Activated CD4-positive, alpha-beta T cell treated with anti-CD3 and anti-CD28 coated beads for 48 hours (primary cell): ENCODE data around the gene RWDD4.

ENCODE experiments used
- DNase-seq: peaks from one replicate; pipeline ENCODE4 v3.0.0-alpha.2; 2020

The RWDD4 gene

DNA sequence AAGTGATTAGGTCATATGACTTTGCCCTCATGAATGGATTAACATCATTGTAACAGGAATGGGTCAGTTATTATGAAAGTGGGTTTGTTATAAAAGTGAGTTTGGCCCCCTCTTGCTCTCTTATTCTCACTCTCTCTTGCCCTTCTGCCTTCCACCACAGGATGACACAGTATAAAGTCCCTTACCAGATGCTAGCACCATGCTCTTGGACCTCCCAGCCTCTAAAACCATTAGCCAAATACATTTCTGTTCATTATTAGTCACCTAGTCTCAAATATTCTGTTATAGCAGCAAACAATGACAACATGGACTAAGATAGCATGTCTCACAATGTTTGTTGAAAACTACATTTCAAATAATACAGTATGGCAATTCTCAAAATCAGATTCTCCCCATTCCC is 59.7 kb downstream of the RWDD4 start:
- no peak for DNase-seq

DNA sequence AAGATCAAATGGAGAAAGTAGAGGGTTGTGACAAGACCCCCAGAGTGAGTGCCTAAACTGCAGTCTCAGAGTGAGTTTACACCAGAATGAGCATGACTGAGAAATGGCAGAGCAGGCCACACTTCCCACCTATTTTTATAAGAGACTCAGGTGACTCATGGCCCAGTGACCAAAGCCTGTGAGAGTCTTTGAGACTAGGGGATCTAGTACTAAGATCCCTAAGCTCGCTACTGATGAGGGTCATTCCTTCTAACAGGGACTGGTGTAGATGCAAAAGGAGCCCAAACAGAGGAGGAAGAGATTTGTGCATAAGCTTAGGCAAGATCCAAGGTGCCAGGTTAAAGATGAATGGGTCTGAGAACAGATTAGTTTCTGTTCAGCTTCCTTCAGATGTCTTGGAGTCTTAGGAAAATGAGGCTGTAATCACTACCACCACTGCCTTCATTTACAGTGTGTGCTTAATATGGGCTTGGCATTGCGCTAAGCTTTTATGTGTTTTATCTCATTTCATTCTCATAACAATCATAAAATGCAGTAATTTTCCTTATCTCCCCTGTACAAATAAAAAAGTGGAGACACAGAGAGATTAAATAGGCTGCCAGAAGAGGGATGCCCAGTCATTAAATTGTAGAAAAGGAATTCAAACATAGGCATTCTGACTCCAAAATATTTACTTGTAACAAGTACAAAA is 62.8 kb downstream of the RWDD4 start:
- DNase-seq = no peak

DNA sequence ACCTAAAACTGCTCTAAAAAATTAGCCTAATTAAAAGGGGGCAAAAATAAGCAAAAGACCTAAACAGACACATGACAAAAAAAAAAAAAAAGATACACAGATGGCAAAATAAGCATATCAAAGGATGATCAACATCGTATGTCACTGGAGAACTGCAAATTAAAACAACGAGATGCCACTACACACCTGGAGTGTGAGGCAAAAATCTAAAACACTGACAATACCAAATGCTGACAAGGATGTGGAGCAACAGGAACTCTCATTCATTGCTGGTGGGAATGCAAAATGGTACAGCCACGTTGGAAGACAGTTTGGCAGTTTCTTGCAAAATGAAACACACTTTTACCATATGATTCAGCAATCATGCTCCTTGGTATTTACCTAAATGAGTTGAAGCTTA is 64.2 kb downstream of the RWDD4 start:
- DNase-seq = no peak

DNA sequence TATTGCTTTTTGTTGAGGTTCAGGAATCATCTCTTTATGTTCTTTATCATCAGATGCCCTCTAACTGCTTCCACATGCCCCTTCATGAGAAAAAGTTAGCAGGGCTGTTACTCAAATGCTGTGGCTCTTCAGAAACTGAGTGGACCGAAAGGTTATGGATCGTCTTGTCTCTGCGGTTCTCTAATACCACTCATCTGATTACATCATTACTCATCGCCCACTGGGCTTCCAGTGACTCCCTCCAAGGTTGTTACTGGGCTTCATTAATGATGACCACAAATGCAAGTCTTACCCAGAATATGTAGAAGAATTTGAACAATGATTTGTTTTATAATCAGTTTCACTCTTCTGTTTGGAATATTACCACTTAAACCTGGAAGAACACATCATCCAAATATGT is 67.7 kb downstream of the RWDD4 start:
- DNase-seq = no peak
